ENCODE data around the gene IGDCC3.

The IGDCC3 gene

GRCh38 chr15:65318870-65319356, 58.9 kb downstream of the IGDCC3 start:
- DNase-seq = peak; percentile 87

GRCh38 chr15:65312400-65312916, 65.3 kb downstream of the IGDCC3 start:
- DNase-seq = no peak

GRCh38 chr15:65311760-65312159, 66.0 kb downstream of the IGDCC3 start:
- no peak for DNase-seq

GRCh38 chr15:65310431-65311137, 67.2 kb downstream of the IGDCC3 start:
- no peak for DNase-seq

- no peak for DNase-seq
Measured at GRCh38 chr15:65309882-65310418, 67.9 kb downstream of the IGDCC3 start.

GRCh38 chr15:65307978-65308377, 69.8 kb downstream of the IGDCC3 start:
- DNase-seq = no peak

- DNase-seq = no peak
Measured at GRCh38 chr15:65306551-65306950, 71.3 kb downstream of the IGDCC3 start.

GRCh38 chr15:65305776-65306175, 72.0 kb downstream of the IGDCC3 start:
- peak; percentile 33 for DNase-seq

- no peak for DNase-seq
Measured at GRCh38 chr15:65305150-65305758, 72.5 kb downstream of the IGDCC3 start.

GRCh38 chr15:65304381-65305149, 73.2 kb downstream of the IGDCC3 start, which contains the start of gene RNU5B-1:
Gene RNU5B-1 (plus strand): TSS chr15:65304677.
- DNase-seq = peak; percentile 98

GRCh38 chr15:65303687-65304380, 74.0 kb downstream of the IGDCC3 start:
- peak; percentile 79 for DNase-seq

- no peak for DNase-seq
Measured at GRCh38 chr15:65302061-65302460, 75.7 kb downstream of the IGDCC3 start.

GRCh38 chr15:65300924-65301441, 76.8 kb downstream of the IGDCC3 start:
- no peak for DNase-seq

GRCh38 chr15:65298731-65299130, 79.1 kb downstream of the IGDCC3 start:
- no peak for DNase-seq

- DNase-seq = no peak
Measured at GRCh38 chr15:65292938-65293518, 84.8 kb downstream of the IGDCC3 start.

GRCh38 chr15:65290228-65290627, 87.6 kb downstream of the IGDCC3 start:
- DNase-seq = no peak

GRCh38 chr15:65289261-65289854, 88.4 kb downstream of the IGDCC3 start:
- peak; percentile 8 for DNase-seq

- DNase-seq = peak; percentile 41
Measured at GRCh38 chr15:65287520-65287855, 90.3 kb downstream of the IGDCC3 start.

GRCh38 chr15:65286704-65287519, 90.9 kb downstream of the IGDCC3 start, which contains the start of gene PARP16:
Gene PARP16 (minus strand): TSS chr15:65286883. CDS start chr15:65286426, 457 bp downstream.
- DNase-seq = peak; percentile 89

- DNase-seq = peak; percentile 65
Measured at GRCh38 chr15:65286069-65286703, 91.6 kb downstream of the IGDCC3 start.

Measured in OCI-M1 (cell line).